ENCODE measurements around the gene UNKL.

The UNKL gene

DNA sequence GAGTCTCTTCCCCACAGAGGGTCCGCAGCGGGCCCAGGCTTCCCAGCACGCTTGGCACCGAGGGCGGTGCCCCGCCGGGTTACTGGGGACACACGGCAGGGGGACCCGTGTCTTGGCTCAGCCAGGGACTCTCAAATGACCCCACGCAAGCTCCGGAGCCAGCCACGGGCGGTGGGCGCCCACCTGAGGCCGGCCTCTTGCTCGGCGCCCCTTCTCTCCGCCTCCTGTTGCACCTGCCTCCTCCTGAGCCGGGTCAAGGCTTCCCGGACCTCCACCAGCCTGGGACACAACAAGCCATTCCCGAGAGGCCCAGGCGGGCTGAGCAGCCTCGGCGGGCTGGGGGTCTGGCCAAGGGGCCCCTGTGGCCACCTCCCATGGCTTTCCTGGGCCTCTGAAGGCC lies 28.2 kb upstream of the UNKL start:
- TF ChIP-seq TEAD4 (IDR thresholded peaks at IDR 0.05) (no peak), REST (IDR thresholded peaks at IDR 0.05; ENCODE audit: low read depth) (no peak), FOXM1 (IDR thresholded peaks at IDR 0.05; ENCODE audit: borderline replicate concordance, low read depth) (no peak), NFIC (IDR thresholded peaks at IDR 0.05) (no peak), CREB1 (IDR thresholded peaks at IDR 0.05; ENCODE audit: low read depth) (no peak), CEBPB (IDR thresholded peaks at IDR 0.05) (no peak), YY1 (IDR thresholded peaks at IDR 0.05; ENCODE audit: low read depth) (no peak), USF1 (IDR thresholded peaks at IDR 0.05) (no peak), ZBTB7A (IDR thresholded peaks at IDR 0.05; ENCODE audit: low read depth) (no peak), RAD21 (IDR thresholded peaks at IDR 0.05; ENCODE audit: low read depth) (no peak), TCF12 (IDR thresholded peaks at IDR 0.05; ENCODE audit: low read depth) (no peak), EGR1 (IDR thresholded peaks at IDR 0.05) (no peak), EP300 (IDR thresholded peaks at IDR 0.05; ENCODE audit: borderline replicate concordance) (no peak), TAF1 (IDR thresholded peaks at IDR 0.05; ENCODE audit: low read depth) (no peak)
- TF ChIP-seq, protein P1, sequence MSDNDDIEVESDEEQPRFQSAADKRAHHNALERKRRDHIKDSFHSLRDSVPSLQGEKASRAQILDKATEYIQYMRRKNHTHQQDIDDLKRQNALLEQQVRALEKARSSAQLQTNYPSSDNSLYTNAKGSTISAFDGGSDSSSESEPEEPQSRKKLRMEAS (IDR thresholded peaks at IDR 0.05), result no peak

DNA sequence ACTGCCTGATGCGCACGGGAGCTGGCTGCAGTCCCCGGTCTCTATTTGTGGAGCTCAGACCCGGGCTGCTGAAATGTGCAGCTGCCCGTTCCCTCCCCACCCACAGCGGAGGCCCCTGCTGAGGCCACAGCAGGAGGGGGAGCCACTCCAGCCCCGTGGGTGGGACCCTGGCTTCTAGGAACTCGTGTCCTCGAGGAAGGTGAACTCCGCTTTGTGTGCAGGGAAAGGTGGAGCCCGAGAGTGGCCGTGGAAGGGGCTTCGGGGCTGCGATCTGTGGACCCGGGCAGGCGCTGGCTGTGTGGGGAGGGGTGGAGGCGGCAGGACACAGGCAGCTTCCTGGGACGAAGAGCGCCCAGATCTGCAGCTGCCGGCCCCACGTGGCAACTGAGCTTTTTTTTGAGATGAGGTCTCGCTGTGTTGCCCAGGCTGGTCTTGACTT lies 26.9 kb upstream of the UNKL start:
- no peak for TF ChIP-seq EGR1 (IDR thresholded peaks at IDR 0.05)
- TF ChIP-seq NFIC (IDR thresholded peaks at IDR 0.05), result no peak
- TF ChIP-seq USF1 (IDR thresholded peaks at IDR 0.05), result no peak
- no peak for TF ChIP-seq FOXM1 (IDR thresholded peaks at IDR 0.05; ENCODE audit: borderline replicate concordance, low read depth)
- no peak for TF ChIP-seq CEBPB (IDR thresholded peaks at IDR 0.05)
- TF ChIP-seq ZBTB7A (IDR thresholded peaks at IDR 0.05; ENCODE audit: low read depth), result no peak
- TF ChIP-seq TAF1 (IDR thresholded peaks at IDR 0.05; ENCODE audit: low read depth), result no peak
- TF ChIP-seq, protein P1 (IDR thresholded peaks at IDR 0.05), result no peak
- TF ChIP-seq REST (IDR thresholded peaks at IDR 0.05; ENCODE audit: low read depth), result no peak
- no peak for TF ChIP-seq EP300 (IDR thresholded peaks at IDR 0.05; ENCODE audit: borderline replicate concordance)
- no peak for TF ChIP-seq TCF12 (IDR thresholded peaks at IDR 0.05; ENCODE audit: low read depth)
- no peak for TF ChIP-seq RAD21 (IDR thresholded peaks at IDR 0.05; ENCODE audit: low read depth)
- no peak for TF ChIP-seq CREB1 (IDR thresholded peaks at IDR 0.05; ENCODE audit: low read depth)
- TF ChIP-seq TEAD4 (IDR thresholded peaks at IDR 0.05), result no peak
- no peak for TF ChIP-seq YY1 (IDR thresholded peaks at IDR 0.05; ENCODE audit: low read depth)

DNA sequence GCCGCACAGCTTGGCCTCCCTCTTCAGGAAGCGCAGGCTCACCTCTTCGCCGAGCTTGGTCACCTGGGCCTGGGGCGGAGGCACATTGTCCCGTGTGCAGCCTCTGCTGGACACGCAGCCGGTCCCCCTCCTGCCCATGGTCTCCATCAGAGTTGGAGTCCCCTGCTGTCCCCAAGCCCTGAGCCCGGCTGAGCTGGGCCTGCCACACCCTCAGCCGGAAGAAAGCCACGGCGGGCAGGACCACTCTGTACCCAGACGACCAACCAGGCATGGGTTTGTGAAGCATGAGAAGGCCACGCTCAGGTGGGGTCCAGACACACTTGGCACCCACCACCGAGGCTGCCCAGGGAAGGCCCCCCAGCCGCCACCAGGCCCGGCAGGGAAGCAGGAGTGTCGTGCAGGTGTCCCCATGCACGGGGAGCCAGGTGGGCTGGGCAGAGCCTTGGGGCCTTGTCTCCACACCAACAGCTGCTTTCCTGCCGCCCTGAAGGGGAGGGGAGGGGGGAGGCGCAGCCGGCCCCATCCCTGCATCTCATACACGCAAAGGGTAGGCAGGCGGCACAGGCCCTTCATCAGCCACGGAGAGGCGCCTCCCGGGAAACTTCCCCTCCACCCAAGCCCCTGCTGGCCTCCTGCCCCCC lies 24.7 kb upstream of the UNKL start:
- no peak for TF ChIP-seq NFIC (IDR thresholded peaks at IDR 0.05)
- TF ChIP-seq TEAD4 (IDR thresholded peaks at IDR 0.05), result no peak
- no peak for TF ChIP-seq TCF12 (IDR thresholded peaks at IDR 0.05; ENCODE audit: low read depth)
- no peak for TF ChIP-seq YY1 (IDR thresholded peaks at IDR 0.05; ENCODE audit: low read depth)
- no peak for TF ChIP-seq REST (IDR thresholded peaks at IDR 0.05; ENCODE audit: low read depth)
- no peak for TF ChIP-seq FOXM1 (IDR thresholded peaks at IDR 0.05; ENCODE audit: borderline replicate concordance, low read depth)
- TF ChIP-seq EP300 (IDR thresholded peaks at IDR 0.05; ENCODE audit: borderline replicate concordance), result no peak
- TF ChIP-seq CEBPB (IDR thresholded peaks at IDR 0.05), result no peak
- TF ChIP-seq, protein P1 (IDR thresholded peaks at IDR 0.05), result no peak
- TF ChIP-seq USF1 (IDR thresholded peaks at IDR 0.05), result no peak
- no peak for TF ChIP-seq EGR1 (IDR thresholded peaks at IDR 0.05)
- no peak for TF ChIP-seq ZBTB7A (IDR thresholded peaks at IDR 0.05; ENCODE audit: low read depth)
- TF ChIP-seq RAD21 (IDR thresholded peaks at IDR 0.05; ENCODE audit: low read depth), result no peak
- TF ChIP-seq CREB1 (IDR thresholded peaks at IDR 0.05; ENCODE audit: low read depth), result no peak
- no peak for TF ChIP-seq TAF1 (IDR thresholded peaks at IDR 0.05; ENCODE audit: low read depth)

All from Ishikawa (cell line).